OCI-LY1 (cell line): ENCODE measurements around the gene LTA.
A peak's percentile ranks its signal among the peaks of the same experiment; 100 is the strongest.

ENCODE experiments used
- H2AFZ ChIP-seq: fragments of 200-600 bp; sonication (generic), shearing (Covaris generic); 2 replicates; pipeline ENCODE4 v1.6.0; 2014; ENCODE audit warnings: antibody characterized with exemption, mild to moderate bottlenecking, low read length
- H3F3A ChIP-seq: fragments of 200-600 bp; sonication (generic), shearing (Covaris generic); 2 replicates; pipeline ENCODE4 v1.6.0; 2014; ENCODE audit warnings: mild to moderate bottlenecking, antibody characterized with exemption, low read length, moderate library complexity; ENCODE audit not compliant: insufficient read depth
- H3K27ac ChIP-seq: fragments of 200-600 bp; sonication (generic); 2 replicates; pipeline ENCODE4 v1.5.1; 2014; ENCODE audit warnings: low read length, mixed run types, mild to moderate bottlenecking, low read depth; ENCODE audit not compliant: poor library complexity, severe bottlenecking
- H3K27me3 ChIP-seq: fragments of 200-600 bp; sonication (generic); 2 replicates; pipeline ENCODE4 v1.6.0; 2014; ENCODE audit warnings: antibody characterized with exemption, mild to moderate bottlenecking, low read length, moderate library complexity; ENCODE audit not compliant: insufficient read depth
- H3K36me3 ChIP-seq: fragments of 200-600 bp; sonication (generic); 2 replicates; pipeline ENCODE4 v1.6.1; 2014; ENCODE audit warnings: mild to moderate bottlenecking, antibody characterized with exemption, low read length, moderate library complexity, mixed read lengths; ENCODE audit not compliant: insufficient read depth
- H3K4me1 ChIP-seq: fragments of 200-600 bp; sonication (generic); 2 replicates; pipeline ENCODE4 v1.5.1; 2014; ENCODE audit warnings: mild to moderate bottlenecking, low read length, moderate library complexity; ENCODE audit not compliant: insufficient read depth, severe bottlenecking
- H3K4me2 ChIP-seq: fragments of 200-600 bp; sonication (generic), shearing (Covaris generic); 2 replicates; pipeline ENCODE4 v1.6.1; 2014; ENCODE audit warnings: low read length
- H3K4me3 ChIP-seq: fragments of 200-600 bp; sonication (generic); 2 replicates; pipeline ENCODE4 v1.5.1; 2014; ENCODE audit warnings: low read length, low read depth, mild to moderate bottlenecking, mixed read lengths; ENCODE audit not compliant: poor library complexity, severe bottlenecking
- H3K79me2 ChIP-seq: fragments of 200-600 bp; shearing (Covaris generic); 2 replicates; pipeline ENCODE4 v1.6.1; 2016; ENCODE audit warnings: mixed run types, low read length, mixed read lengths; ENCODE audit not compliant: insufficient read depth
- H3K9ac ChIP-seq: fragments of 200-600 bp; sonication (generic), shearing (Covaris generic); 2 replicates; pipeline ENCODE4 v1.6.1; 2014; ENCODE audit warnings: mild to moderate bottlenecking, low read length, mixed read lengths
- H3K9me2 ChIP-seq: fragments of 200-600 bp; sonication (generic), shearing (Covaris generic); 2 replicates; pipeline ENCODE4 v1.6.1; 2014; ENCODE audit warnings: low read depth, mild to moderate bottlenecking, low read length, mixed read lengths
- H3K9me3 ChIP-seq: fragments of 200-600 bp; shearing (Covaris generic); 2 replicates; pipeline ENCODE4 v1.6.1; 2014; ENCODE audit warnings: low read length, mixed read lengths
- H4K20me1 ChIP-seq: fragments of 200-600 bp; sonication (generic), shearing (Covaris generic); 2 replicates; pipeline ENCODE4 v1.6.0; 2016; ENCODE audit warnings: mild to moderate bottlenecking, low read length; ENCODE audit not compliant: insufficient read depth
- CTCF ChIP-seq: fragments of 200-600 bp; sonication (generic), shearing (Covaris generic); IDR thresholded peaks from 2 replicates; pipeline ENCODE4 v1.5.1; 2017; ENCODE audit warnings: mild to moderate bottlenecking, antibody characterized with exemption, low read length, moderate library complexity, mixed read lengths
- EZH2 ChIP-seq: fragments of 200-600 bp; sonication (generic), shearing (Covaris generic); IDR thresholded peaks from 2 replicates; pipeline ENCODE4 v1.8.0; 2017; ENCODE audit warnings: borderline replicate concordance, mixed run types, mild to moderate bottlenecking, antibody characterized with exemption, low read length, moderate library complexity, mixed read lengths

LTA gene

GRCh38 chr6:31557443-31558317, 14.4 kb upstream of the LTA start:
- no peaks in the 10 kb centered on the region for H4K20me1 ChIP-seq
- H2AFZ ChIP-seq: no peak overlapping the region
- no peak for TF ChIP-seq CTCF
- no peak for TF ChIP-seq EZH2
- H3K9me3 ChIP-seq: no peaks in the 10 kb centered on the region
- peak overlapping the region; percentile 56 for H3K4me2 ChIP-seq
- peaks cover 69% of the 10 kb centered on the region for H3K4me1 ChIP-seq
- H3K36me3 ChIP-seq: peaks cover 14% of the 10 kb centered on the region
- H3K9me2 ChIP-seq: no peaks in the 10 kb centered on the region
- H3K4me3 ChIP-seq: no peak overlapping the region
- H3K9ac ChIP-seq: peak overlapping the region; percentile 48
- no peaks in the 10 kb centered on the region for H3K27me3 ChIP-seq
- H3F3A ChIP-seq: peaks cover 16% of the 10 kb centered on the region; the same call in 1 of the 2 replicates
- H3K79me2 ChIP-seq: no peaks in the 10 kb centered on the region
- H3K27ac ChIP-seq: peak overlapping the region; percentile 94

GRCh38 chr6:31558318-31558625, 13.8 kb upstream of the LTA start:
- no peaks in the 10 kb centered on the region for H4K20me1 ChIP-seq
- H3K9me3 ChIP-seq: no peaks in the 10 kb centered on the region
- no peak overlapping the region for H2AFZ ChIP-seq
- H3K9ac ChIP-seq: peak overlapping the region; percentile 48
- TF ChIP-seq EZH2: no peak
- TF ChIP-seq CTCF: no peak
- no peaks in the 10 kb centered on the region for H3K9me2 ChIP-seq
- no peak overlapping the region for H3K4me3 ChIP-seq
- peaks cover 16% of the 10 kb centered on the region; the same call in 1 of the 2 replicates for H3F3A ChIP-seq
- H3K4me1 ChIP-seq: peaks cover 69% of the 10 kb centered on the region
- H3K4me2 ChIP-seq: peak overlapping the region; percentile 56
- H3K27ac ChIP-seq: peak overlapping the region; percentile 94
- peaks cover 14% of the 10 kb centered on the region for H3K36me3 ChIP-seq
- H3K79me2 ChIP-seq: no peaks in the 10 kb centered on the region
- no peaks in the 10 kb centered on the region for H3K27me3 ChIP-seq

- H3K9me3 ChIP-seq: no peaks in the 10 kb centered on the region
- no peaks in the 10 kb centered on the region for H3K27me3 ChIP-seq
- peak overlapping the region; percentile 48 for H3K9ac ChIP-seq
- H4K20me1 ChIP-seq: no peaks in the 10 kb centered on the region
- H3K36me3 ChIP-seq: peaks cover 14% of the 10 kb centered on the region
- H3K4me1 ChIP-seq: peaks cover 69% of the 10 kb centered on the region
- peak overlapping the region; percentile 27 for H3K4me3 ChIP-seq
- TF ChIP-seq CTCF (no peak), EZH2 (no peak)
- H3K79me2 ChIP-seq: no peaks in the 10 kb centered on the region
- no peaks in the 10 kb centered on the region for H3K9me2 ChIP-seq
- H3F3A ChIP-seq: peaks cover 16% of the 10 kb centered on the region; the same call in 1 of the 2 replicates
- H2AFZ ChIP-seq: no peak overlapping the region
- H3K4me2 ChIP-seq: peak overlapping the region; percentile 56
- H3K27ac ChIP-seq: peak overlapping the region; percentile 94
Observed at GRCh38 chr6:31558631-31559500, 13.2 kb upstream of the LTA start.
